Sigmoid colon (tissue), 7 donors: ENCODE measurements around the gene EXT2. TPM values are rescaled to one million over a fixed set of nuclear protein-coding genes. Genes with fewer than 3 reads are reported as not detected.

ENCODE experiments used
- DNase-seq: peaks from one replicate; pipeline ENCODE4 v3.0.0-alpha.2; 2019
- H3K27ac ChIP-seq, 4 donors: fragments of 200-600 bp; sonication (generic); one replicate each; pipeline ENCODE4 v1.5.1; 2016 to 2019; ENCODE audit warnings: mild to moderate bottlenecking in 1 of 4
- H3K27me3 ChIP-seq, 3 donors: fragments of 200-600 bp; sonication (generic); one replicate each; pipeline ENCODE4 v1.5.1; 2019; ENCODE audit warnings: mild to moderate bottlenecking in 1 of 3
- H3K36me3 ChIP-seq, 4 donors: fragments of 200-600 bp; sonication (generic); one replicate each; pipeline ENCODE4 v1.5.1; 2016 to 2019
- H3K4me1 ChIP-seq, 4 donors: fragments of 200-600 bp; sonication (generic); one replicate each; pipeline ENCODE4 v1.5.1; 2017 to 2019
- H3K4me3 ChIP-seq, 4 donors: fragments of 200-600 bp; sonication (generic); one replicate each; pipeline ENCODE4 v1.5.1; 2017 to 2019; ENCODE audit warnings: mild to moderate bottlenecking in 2 of 4, moderate library complexity in 1 of 4
- H3K9me3 ChIP-seq, 4 donors: fragments of 200-600 bp in 3 of 4; sonication (generic) in 3 of 4; one replicate each; pipeline versions ENCODE4 v1.5.1 to v1.6.1; 2013 to 2019
- EP300 ChIP-seq, 4 donors: sonication (generic); formaldehyde crosslinking; IDR thresholded peaks; one replicate each; pipeline ENCODE4 v1.6.1; 2017; ENCODE audit warnings: antibody characterized with exemption in 4 of 4
- POLR2A ChIP-seq, 2 donors: fragments of 450-650 bp; IDR thresholded peaks; one replicate each; pipeline ENCODE4 v1.6.1; 2016; ENCODE audit warnings: antibody characterized with exemption in 2 of 2, mild to moderate bottlenecking in 2 of 2, moderate library complexity in 2 of 2
- POLR2AphosphoS5 ChIP-seq, 4 donors: sonication (generic); formaldehyde crosslinking; IDR thresholded peaks; one replicate each; pipeline ENCODE4 v1.6.1; 2017; ENCODE audit warnings: antibody characterized with exemption in 4 of 4
- WGBS, 2 donors: extraction: QIAGEN DNeasy Blood & Tissue Kit; methylation state at CpG; one replicate each; pipeline ENCODE4 v1.1.7; 2013; 5-methylcytosine and 5-hydroxymethylcytosine counted together
- intact Hi-C: fragments of 100-400 bp; cut with DNase I; formaldehyde crosslinking; loops from one replicate; pipeline ENCODE4 v1.15.1; 2023
- polyA plus RNA-seq, 3 donors: library from polyadenylated mRNA; stranded (reverse); fragments of 200-250 nt; gene quantifications; one replicate each; pipeline ENCODE4 v1.2.3, GENCODE V29; 2013
- total RNA-seq, 4 donors: library from RNA; depleted of rRNA; stranded (reverse); fragments of >200 nt; gene quantifications; one replicate each; pipeline ENCODE4 v1.1.0, GENCODE V29; 2016
- TF ChIP-seq, protein P1 (sequence below), 4 experiments: fragments of 450-650 bp in 3 of 4; fragments of 200-600 bp in 1 of 4; IDR thresholded peaks; one replicate each; pipeline ENCODE4 v1.5.1; 2016 to 2019; ENCODE audit warnings: antibody characterized with exemption in 4 of 4, mild to moderate bottlenecking in 3 of 4, moderate library complexity in 2 of 4
- donor health status: healthy with polysubstance abuse.
- donor health status: Bipolar disorder and iron deficiency.
- donor health status: healthy.

Gene EXT2
- total and polyA plus RNA-seq, 7 donors, result 6.6 to 68.1 (median 46.3) TPM

DNA sequence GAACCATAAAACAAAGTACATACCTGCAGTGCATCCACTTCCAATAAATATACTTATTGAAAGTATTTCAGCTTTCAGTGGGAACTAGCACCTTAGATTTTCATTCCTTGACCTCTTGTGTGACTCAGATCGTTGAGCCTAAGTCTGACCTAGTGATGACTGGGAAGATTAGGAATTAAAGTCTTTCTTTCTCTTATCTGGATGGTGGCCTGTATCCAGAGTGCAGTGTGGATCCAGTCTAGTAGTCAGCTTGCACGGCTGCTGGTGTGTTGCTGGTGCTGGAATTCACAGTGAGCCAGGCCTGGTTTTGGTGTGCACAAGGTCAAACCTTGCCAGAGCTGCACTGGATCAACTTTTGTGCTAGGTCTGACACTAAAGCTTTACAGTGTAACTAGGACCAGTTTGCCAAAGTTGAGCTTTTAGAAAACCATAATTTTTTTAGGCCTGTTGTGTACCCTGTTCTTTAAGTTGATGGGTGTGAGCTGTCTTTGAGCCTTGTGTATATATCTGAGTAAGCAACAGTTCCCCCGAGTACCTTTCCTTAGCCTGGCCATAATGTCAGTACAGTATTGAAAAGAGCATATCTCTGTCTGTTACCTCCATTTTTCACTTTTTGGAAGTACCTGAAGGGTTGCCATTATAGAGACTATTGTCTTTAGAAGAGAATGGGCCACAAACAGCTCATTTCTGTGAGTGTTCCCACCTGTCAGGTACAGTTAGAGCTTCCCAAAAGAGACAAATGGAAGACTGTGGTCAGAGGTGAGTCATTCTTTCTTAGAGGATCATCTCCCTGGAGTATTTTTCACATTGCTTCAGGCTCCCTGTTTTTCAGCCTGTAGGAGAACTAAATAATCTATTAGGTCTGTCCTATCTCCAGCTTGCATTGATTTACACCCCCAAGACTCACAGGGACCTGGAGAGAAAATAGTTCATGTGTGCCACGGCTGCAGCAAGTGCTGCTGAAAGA, 124.6 kb downstream of the EXT2 start:
- TF ChIP-seq EP300 (IDR thresholded peaks at IDR 0.05), result no peak
- no peak for TF ChIP-seq POLR2A (IDR thresholded peaks at IDR 0.05)
- TF ChIP-seq POLR2AphosphoS5 (IDR thresholded peaks at IDR 0.05), result no peak
- TF ChIP-seq, protein P1, sequence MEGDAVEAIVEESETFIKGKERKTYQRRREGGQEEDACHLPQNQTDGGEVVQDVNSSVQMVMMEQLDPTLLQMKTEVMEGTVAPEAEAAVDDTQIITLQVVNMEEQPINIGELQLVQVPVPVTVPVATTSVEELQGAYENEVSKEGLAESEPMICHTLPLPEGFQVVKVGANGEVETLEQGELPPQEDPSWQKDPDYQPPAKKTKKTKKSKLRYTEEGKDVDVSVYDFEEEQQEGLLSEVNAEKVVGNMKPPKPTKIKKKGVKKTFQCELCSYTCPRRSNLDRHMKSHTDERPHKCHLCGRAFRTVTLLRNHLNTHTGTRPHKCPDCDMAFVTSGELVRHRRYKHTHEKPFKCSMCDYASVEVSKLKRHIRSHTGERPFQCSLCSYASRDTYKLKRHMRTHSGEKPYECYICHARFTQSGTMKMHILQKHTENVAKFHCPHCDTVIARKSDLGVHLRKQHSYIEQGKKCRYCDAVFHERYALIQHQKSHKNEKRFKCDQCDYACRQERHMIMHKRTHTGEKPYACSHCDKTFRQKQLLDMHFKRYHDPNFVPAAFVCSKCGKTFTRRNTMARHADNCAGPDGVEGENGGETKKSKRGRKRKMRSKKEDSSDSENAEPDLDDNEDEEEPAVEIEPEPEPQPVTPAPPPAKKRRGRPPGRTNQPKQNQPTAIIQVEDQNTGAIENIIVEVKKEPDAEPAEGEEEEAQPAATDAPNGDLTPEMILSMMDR (IDR thresholded peaks at IDR 0.05), result no peak
- H3K27me3 ChIP-seq, result no peaks in the 10 kb centered on the region
- peaks cover 0 to 3% (median 0%) of the 10 kb centered on the region in 4 donors for H3K36me3 ChIP-seq
- H3K9me3 ChIP-seq, result no peaks in the 10 kb centered on the region
- WGBS, 2 donors, result 91 to 95% methylated on average over 4 of the region's 4 CpGs
- no peak overlapping the region for H3K27ac ChIP-seq
- peaks cover 0 to 12% (median 6%) of the 10 kb centered on the region in 4 donors for H3K4me1 ChIP-seq
- H3K4me3 ChIP-seq, result no peak overlapping the region
- intact Hi-C loops, result no loop called here
- DNase-seq, result no peak

- no peak for TF ChIP-seq POLR2A (IDR thresholded peaks at IDR 0.05)
- no peak for TF ChIP-seq POLR2AphosphoS5 (IDR thresholded peaks at IDR 0.05)
- TF ChIP-seq, protein P1 (IDR thresholded peaks at IDR 0.05), result no peak
- TF ChIP-seq EP300 (IDR thresholded peaks at IDR 0.05), result no peak
- intact Hi-C loops, result no loop called here
- Histone ChIP-seq H3K27me3 (no peaks in the 10 kb centered on the region), H3K4me3 (no peak overlapping the region), H3K27ac (no peak overlapping the region), H3K4me1 (peaks cover 0 to 12% (median 6%) of the 10 kb centered on the region in 4 donors), H3K9me3 (no peaks in the 10 kb centered on the region), H3K36me3 (peaks cover 0 to 3% (median 0%) of the 10 kb centered on the region in 4 donors)
- 81 to 89% methylated on average over 3 of the region's 3 CpGs for WGBS, 2 donors
- DNase-seq, result no peak
These were observed 126.0 kb downstream of the EXT2 start for GRCh38 chr11:44221456-44221855.

- intact Hi-C loops, result no loop called here
- Histone ChIP-seq H3K27ac (no peak overlapping the region), H3K9me3 (no peaks in the 10 kb centered on the region), H3K27me3 (no peaks in the 10 kb centered on the region), H3K36me3 (peaks cover 0 to 3% (median 0%) of the 10 kb centered on the region in 4 donors), H3K4me3 (no peak overlapping the region), H3K4me1 (peaks cover 0 to 12% (median 6%) of the 10 kb centered on the region in 4 donors)
- no peak for DNase-seq
- TF ChIP-seq, protein P1 (IDR thresholded peaks at IDR 0.05), result no peak
- TF ChIP-seq POLR2AphosphoS5 (IDR thresholded peaks at IDR 0.05) (no peak), POLR2A (IDR thresholded peaks at IDR 0.05) (no peak), EP300 (IDR thresholded peaks at IDR 0.05) (no peak)
- 80 to 89% methylated on average over 2 of the region's 2 CpGs for WGBS, 2 donors
These were observed 126.5 kb downstream of the EXT2 start for GRCh38 chr11:44221992-44222391.

- no peaks in the 10 kb centered on the region for H3K36me3 ChIP-seq
- TF ChIP-seq, protein P1 (IDR thresholded peaks at IDR 0.05), result no peak
- TF ChIP-seq EP300 (IDR thresholded peaks at IDR 0.05) (no peak), POLR2AphosphoS5 (IDR thresholded peaks at IDR 0.05) (no peak), POLR2A (IDR thresholded peaks at IDR 0.05) (no peak)
- no peak overlapping the region for H3K27ac ChIP-seq
- H3K4me3 ChIP-seq, result no peak overlapping the region
- H3K9me3 ChIP-seq, result no peaks in the 10 kb centered on the region
- intact Hi-C loops, result no loop called here
- H3K27me3 ChIP-seq, result no peaks in the 10 kb centered on the region
- DNase-seq, result no peak
- peaks cover 0 to 12% (median 6%) of the 10 kb centered on the region in 4 donors for H3K4me1 ChIP-seq
These were observed 127.8 kb downstream of the EXT2 start for GRCh38 chr11:44223238-44223637.
